HCT116 (cell line): ENCODE measurements around the gene FAM221B. TPM values are rescaled to one million over a fixed set of nuclear protein-coding genes. Genes with fewer than 3 reads are reported as not detected.

Source experiments
- ATAC-seq: fragments of 200-7000 bp; cut with Tn5 transposase; 2 replicates; pipeline ENCODE4 v1.9.1; 2020; ENCODE audit warnings: mild to moderate bottlenecking, moderate library complexity
- BruUV-seq: library from RNA; stranded (reverse); fragments of 400-500 nt; replicated peaks from 2 replicates; lab custom pipeline; 2021; lab: Mats Ljungman, UMichigan
- CTCF ChIA-PET: fragments of 300-600 bp; sonication (Branson Sonifier 250); formaldehyde crosslinking; loops from one replicate; lab custom pipeline; 2021; ENCODE audit warnings: antibody characterized with exemption; lab: Charles Lee
- POLR2A ChIA-PET: fragments of 300-600, 350-600 bp; sonication (Branson Sonifier 250); formaldehyde crosslinking; loops from one replicate; lab custom pipeline; 2021; ENCODE audit warnings: antibody characterized with exemption; lab: Charles Lee
- RAD21 ChIA-PET, 2 experiments: fragments of 300-600 bp; sonication (Branson Sonifier 250); formaldehyde crosslinking; loops; one replicate each; lab custom pipeline; 2023; ENCODE audit warnings: low total read pairs in 2 of 2; ENCODE audit not compliant: uncharacterized antibody in 2 of 2, unreplicated experiment in 2 of 2, low non-redundant PET in 1 of 2; lab: Charles Lee
- DNase-seq: peaks from one replicate; pipeline ENCODE4 v3.0.0-alpha.2; 2010; ENCODE audit warnings: low read depth, low spot score
- H2AFZ ChIP-seq: fragments of 200-600 bp; shearing (Covaris generic), sonication (generic); 2 replicates; pipeline ENCODE4 v1.6.1; 2017; ENCODE audit warnings: low read depth, mixed run types, mixed read lengths, antibody characterized with exemption, low read length; ENCODE audit not compliant: poor library complexity, severe bottlenecking
- H3K27ac ChIP-seq: 2 replicates; pipeline ENCODE4 v1.5.1; 2012; ENCODE audit warnings: low read depth, low read length
- H3K27me3 ChIP-seq: fragments of 200-600 bp; sonication (generic); 2 replicates; pipeline ENCODE4 v1.6.1; 2016; ENCODE audit warnings: mixed run types, low read length, mixed read lengths; ENCODE audit not compliant: insufficient read depth
- H3K36me3 ChIP-seq, 2 experiments: fragments of 200-500 bp in 1 of 2; fragments of 200-600 bp in 1 of 2; sonication (Bioruptor generic) in 1 of 2; sonication (generic) in 1 of 2; 2 replicates each; pipeline versions ENCODE4 v1.5.1 to v1.6.1; 2014 to 2016; ENCODE audit warnings: low read length in 2 of 2, inconsistent platforms in 1 of 2, mixed read lengths in 1 of 2, mixed run types in 1 of 2; ENCODE audit not compliant: insufficient read depth in 2 of 2, control insufficient read depth in 1 of 2
- H3K4me1 ChIP-seq, 2 experiments: fragments of 200-600 bp in 1 of 2; sonication (generic) in 1 of 2; 2 replicates each; pipeline versions ENCODE4 v1.5.1 to v1.6.1; 2012 to 2017; ENCODE audit warnings: low read length in 2 of 2, inconsistent platforms in 1 of 2, mild to moderate bottlenecking in 1 of 2, mixed read lengths in 1 of 2, mixed run types in 1 of 2, moderate library complexity in 1 of 2; ENCODE audit not compliant: insufficient read depth in 2 of 2, control insufficient read depth in 1 of 2
- H3K4me2 ChIP-seq: fragments of 200-600 bp; sonication (generic); 2 replicates; pipeline ENCODE4 v1.6.1; 2017; ENCODE audit warnings: mixed run types, low read length, mixed read lengths
- H3K4me3 ChIP-seq, 2 experiments: fragments of 200-600 bp in 1 of 2; sonication (generic) in 1 of 2; replicated peaks in 1 of 2; 2 replicates each; pipeline ENCODE4 v1.5.1; 2011 to 2016; ENCODE audit warnings: low read length in 2 of 2, control low read depth in 1 of 2, low read depth in 1 of 2, mild to moderate bottlenecking in 1 of 2, mixed read lengths in 1 of 2, mixed run types in 1 of 2
- H3K79me2 ChIP-seq: fragments of 200-600 bp; sonication (generic); 2 replicates; pipeline ENCODE4 v1.6.1; 2017; ENCODE audit warnings: mild to moderate bottlenecking, mixed run types, low read length, moderate library complexity, mixed read lengths; ENCODE audit not compliant: insufficient read depth
- H3K9ac ChIP-seq: fragments of 200-600 bp; sonication (generic); 2 replicates; pipeline ENCODE4 v1.6.1; 2016; ENCODE audit warnings: low read length, mixed read lengths
- H3K9me2 ChIP-seq: fragments of 200-600 bp; sonication (generic), shearing (Covaris generic); 2 replicates; pipeline ENCODE4 v1.6.1; 2017; ENCODE audit warnings: mixed run types, mild to moderate bottlenecking, moderate library complexity; ENCODE audit not compliant: insufficient read depth
- H3K9me3 ChIP-seq, 2 experiments: fragments of 200-500 bp in 1 of 2; fragments of 200-600 bp in 1 of 2; sonication (Bioruptor generic) in 1 of 2; sonication (generic) in 1 of 2; 2 replicates each; pipeline ENCODE4 v1.6.1; 2014 to 2017; ENCODE audit warnings: low read length in 2 of 2, mixed read lengths in 2 of 2, inconsistent platforms in 1 of 2, low read depth in 1 of 2, mild to moderate bottlenecking in 1 of 2, mixed run types in 1 of 2, moderate library complexity in 1 of 2; ENCODE audit not compliant: control insufficient read depth in 1 of 2, insufficient read depth in 1 of 2
- H4K20me1 ChIP-seq: fragments of 200-600 bp; sonication (generic), shearing (Covaris generic); 2 replicates; pipeline ENCODE4 v1.6.1; 2017; ENCODE audit warnings: mixed run types, mild to moderate bottlenecking, moderate library complexity; ENCODE audit not compliant: insufficient read depth
- CBX3 ChIP-seq: IDR thresholded peaks from 2 replicates; pipeline ENCODE4 v1.6.1; 2012; ENCODE audit warnings: low read depth
- EGR1 ChIP-seq: IDR thresholded peaks from 2 replicates; pipeline ENCODE4 v1.6.1; 2012; ENCODE audit warnings: low read depth
- MAX ChIP-seq: IDR thresholded peaks from 2 replicates; pipeline ENCODE4 v1.6.1; 2012
- POLR2A ChIP-seq: IDR thresholded peaks from 2 replicates; pipeline ENCODE4 v1.7.0; 2011; ENCODE audit warnings: borderline replicate concordance; ENCODE audit not compliant: insufficient read depth, insufficient read length; ENCODE audit errors: extremely low read depth
- RAD21 ChIP-seq: IDR thresholded peaks from 2 replicates; pipeline ENCODE4 v1.6.1; 2012; ENCODE audit warnings: low read depth, mild to moderate bottlenecking
- REST ChIP-seq: IDR thresholded peaks from 2 replicates; pipeline ENCODE4 v1.6.1; 2012; ENCODE audit warnings: low read depth
- TCF7L2 ChIP-seq: IDR thresholded peaks from 2 replicates; pipeline ENCODE4 v1.7.0; 2011; ENCODE audit warnings: borderline replicate concordance, inconsistent platforms; ENCODE audit not compliant: insufficient read depth, insufficient read length; ENCODE audit errors: extremely low read depth
- YY1 ChIP-seq: IDR thresholded peaks from 2 replicates; pipeline ENCODE4 v1.6.1; 2011; ENCODE audit warnings: low read length, low read depth, moderate library complexity, mild to moderate bottlenecking; ENCODE audit not compliant: insufficient replicate concordance; ENCODE audit errors: extremely low read depth
- ZFX ChIP-seq: fragments of 450-650 bp; IDR thresholded peaks from 2 replicates; pipeline ENCODE4 v1.6.1; 2017
- ZNF274 ChIP-seq: fragments of 200-500 bp; sonication (Bioruptor generic); IDR thresholded peaks from 2 replicates; pipeline ENCODE4 v1.6.1; 2014; ENCODE audit warnings: mild to moderate bottlenecking, low read depth, low read length, inconsistent platforms
- intact Hi-C: fragments of 100-400 bp; cut with micrococcal nuclease; formaldehyde crosslinking; loops from 2 replicates; pipeline ENCODE4 v1.10.0; 2022
- total RNA-seq: library from RNA; stranded (reverse); gene quantifications from one replicate; pipeline ENCODE4 v1.2.1, GENCODE V29; 2021; ENCODE audit not compliant: unreplicated experiment
- TF ChIP-seq, protein P1 (sequence below), 3 experiments: fragments of 200-600 bp in 1 of 3; sonication (generic) in 1 of 3; IDR thresholded peaks in 2 of 3; conservative IDR thresholded peaks in 1 of 3; 2 replicates each; pipeline ENCODE4 v1.5.1; 2012 to 2017; ENCODE audit warnings: low read depth in 2 of 3, low read length in 2 of 3, antibody characterized with exemption in 1 of 3, borderline replicate concordance in 1 of 3, control low read depth in 1 of 3, mild to moderate bottlenecking in 1 of 3, mixed read lengths in 1 of 3, mixed run types in 1 of 3, moderate library complexity in 1 of 3; ENCODE audit not compliant: insufficient read depth in 1 of 3
- TF ChIP-seq, protein P2 (sequence below): IDR thresholded peaks from 2 replicates; pipeline ENCODE4 v1.6.1; 2012

FAM221B gene
- total RNA-seq, 1 experiment from 2014 or later = not detected

DNA sequence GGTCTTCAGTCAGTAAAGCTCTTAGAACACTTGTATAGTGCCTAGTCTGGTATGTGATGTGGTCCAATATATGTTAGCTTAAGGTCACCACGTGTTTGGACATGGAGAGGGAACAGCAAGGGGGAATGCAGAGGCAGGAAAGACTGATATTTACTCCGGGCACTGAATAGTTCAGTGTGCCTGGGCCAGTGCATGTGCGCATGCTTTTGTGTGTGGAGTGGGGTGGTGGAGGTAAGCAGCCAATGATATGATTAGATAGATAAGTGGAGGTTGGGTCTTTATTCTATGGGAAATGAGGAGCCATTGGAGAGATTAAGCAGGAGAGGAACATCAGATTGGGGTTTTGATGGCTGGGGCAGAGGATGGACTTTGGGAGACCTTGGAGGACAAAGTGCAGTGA is 27.7 kb upstream of the FAM221B start:
- ChIA-PET POLR2A (no interaction called here), CTCF (interaction anchor here (1.6 kb wide), 1 partner anchor 26 kb away, joined by 5 read pairs; no protein-coding TSS in a partner anchor), RAD21 (no interaction called here)
- Histone ChIP-seq H3K4me2 (no peak overlapping the region), H2AFZ (no peak overlapping the region), H3K9me2 (no peaks in the 10 kb centered on the region), H3K27ac (no peak overlapping the region), H3K9ac (no peak overlapping the region), H3K9me3 (no peaks in the 10 kb centered on the region), H3K27me3 (peaks cover 3% of the 10 kb centered on the region; the same call in 1 of the 2 replicates), H3K4me1 (no peaks in the 10 kb centered on the region), H4K20me1 (no peaks in the 10 kb centered on the region), H3K79me2 (no peaks in the 10 kb centered on the region), H3K4me3 (no peak overlapping the region), H3K36me3 (no peaks in the 10 kb centered on the region)
- no TSS peak for BruUV-seq
- DNase-seq (no peak), ATAC-seq (no peak)
- TF ChIP-seq TCF7L2 (no peak), MAX (no peak), CBX3 (no peak), YY1 (no peak)
- intact Hi-C loops = no loop called here

GRCh38 chr9:35854091-35854762 is 25.7 kb upstream of the FAM221B start:
- Histone ChIP-seq H3K36me3 (no peaks in the 10 kb centered on the region), H2AFZ (no peak overlapping the region), H3K9me2 (no peaks in the 10 kb centered on the region), H3K4me1 (no peaks in the 10 kb centered on the region), H3K9ac (no peak overlapping the region), H3K9me3 (no peaks in the 10 kb centered on the region), H3K4me2 (no peak overlapping the region), H3K79me2 (no peaks in the 10 kb centered on the region), H4K20me1 (no peaks in the 10 kb centered on the region), H3K27ac (no peak overlapping the region)
- DNase-seq (no peak), ATAC-seq (no peak)
- POLR2A ChIA-PET = no interaction called here
- RAD21 ChIA-PET = no interaction called here
- intact Hi-C loops = no loop called here
- no TSS peak for BruUV-seq
- TF ChIP-seq EGR1 = no peak
- no peak for TF ChIP-seq YY1
- no peak for TF ChIP-seq RAD21
- no peak for TF ChIP-seq REST
- TF ChIP-seq MAX = no peak
- TF ChIP-seq POLR2A = no peak
- TF ChIP-seq, protein P1, sequence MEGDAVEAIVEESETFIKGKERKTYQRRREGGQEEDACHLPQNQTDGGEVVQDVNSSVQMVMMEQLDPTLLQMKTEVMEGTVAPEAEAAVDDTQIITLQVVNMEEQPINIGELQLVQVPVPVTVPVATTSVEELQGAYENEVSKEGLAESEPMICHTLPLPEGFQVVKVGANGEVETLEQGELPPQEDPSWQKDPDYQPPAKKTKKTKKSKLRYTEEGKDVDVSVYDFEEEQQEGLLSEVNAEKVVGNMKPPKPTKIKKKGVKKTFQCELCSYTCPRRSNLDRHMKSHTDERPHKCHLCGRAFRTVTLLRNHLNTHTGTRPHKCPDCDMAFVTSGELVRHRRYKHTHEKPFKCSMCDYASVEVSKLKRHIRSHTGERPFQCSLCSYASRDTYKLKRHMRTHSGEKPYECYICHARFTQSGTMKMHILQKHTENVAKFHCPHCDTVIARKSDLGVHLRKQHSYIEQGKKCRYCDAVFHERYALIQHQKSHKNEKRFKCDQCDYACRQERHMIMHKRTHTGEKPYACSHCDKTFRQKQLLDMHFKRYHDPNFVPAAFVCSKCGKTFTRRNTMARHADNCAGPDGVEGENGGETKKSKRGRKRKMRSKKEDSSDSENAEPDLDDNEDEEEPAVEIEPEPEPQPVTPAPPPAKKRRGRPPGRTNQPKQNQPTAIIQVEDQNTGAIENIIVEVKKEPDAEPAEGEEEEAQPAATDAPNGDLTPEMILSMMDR (IDR thresholded peaks at IDR 0.05 in 2 of 3, conservative IDR thresholded peaks at IDR 0.05 in 1 of 3; ENCODE audit: borderline replicate concordance in 1 of 3, insufficient read depth in 1 of 3, low read depth in 2 of 3, low read length in 2 of 3) = no peak
- TF ChIP-seq ZFX = no peak
- TF ChIP-seq TCF7L2 = no peak
- TF ChIP-seq, protein P2, sequence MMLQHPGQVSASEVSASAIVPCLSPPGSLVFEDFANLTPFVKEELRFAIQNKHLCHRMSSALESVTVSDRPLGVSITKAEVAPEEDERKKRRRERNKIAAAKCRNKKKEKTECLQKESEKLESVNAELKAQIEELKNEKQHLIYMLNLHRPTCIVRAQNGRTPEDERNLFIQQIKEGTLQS = no peak
- TF ChIP-seq ZNF274 = no peak
- TF ChIP-seq, all 23 proteins: peak for 0
- CTCF ChIA-PET = no interaction called here
- Histone ChIP-seq H3K27me3 (no peaks in the 10 kb centered on the region), H3K4me3 (no peak overlapping the region)
